ENCODE data around the gene ATG3.

Gene ATG3

GRCh38 chr3:112561734-112562529 is at the start of gene ATG3, which contains the start of gene SLC35A5:
Gene ATG3 (minus strand): TSS chr3:112561962. CDS start chr3:112561528, 434 bp downstream.
Gene SLC35A5 (plus strand): TSS chr3:112562045. CDS start chr3:112563404, 1,359 bp downstream.
- no peak for TF ChIP-seq CTCF (IDR thresholded peaks at IDR 0.05; ENCODE audit: insufficient read depth, low read depth, low read length, missing control alignments)
- DNase-seq (ENCODE audit: low read depth), result peak; percentile 99
- H3K4me3 ChIP-seq (ENCODE audit: low read depth, low read length), result peak within 1 kb of the TSS; percentile 83

GRCh38 chr3:112610121-112610520 is 48.4 kb upstream of the ATG3 start:
- H3K4me3 ChIP-seq (ENCODE audit: low read depth, low read length), result no peak overlapping the region
- no peak for DNase-seq (ENCODE audit: low read depth)
- no peak for TF ChIP-seq CTCF (IDR thresholded peaks at IDR 0.05; ENCODE audit: insufficient read depth, low read depth, low read length, missing control alignments)

GRCh38 chr3:112607863-112608262 is 46.1 kb upstream of the ATG3 start:
- DNase-seq (ENCODE audit: low read depth), result no peak
- H3K4me3 ChIP-seq (ENCODE audit: low read depth, low read length), result no peak overlapping the region
- TF ChIP-seq CTCF (IDR thresholded peaks at IDR 0.05; ENCODE audit: insufficient read depth, low read depth, low read length, missing control alignments), result no peak

GRCh38 chr3:112606098-112606497 is 44.3 kb upstream of the ATG3 start:
- no peak for TF ChIP-seq CTCF (IDR thresholded peaks at IDR 0.05; ENCODE audit: insufficient read depth, low read depth, low read length, missing control alignments)
- no peak for DNase-seq (ENCODE audit: low read depth)
- no peak overlapping the region for H3K4me3 ChIP-seq (ENCODE audit: low read depth, low read length)

- TF ChIP-seq CTCF (IDR thresholded peaks at IDR 0.05; ENCODE audit: insufficient read depth, low read depth, low read length, missing control alignments), result no peak
- DNase-seq (ENCODE audit: low read depth), result no peak
Measured at GRCh38 chr3:112605285-112605684, 43.5 kb upstream of the ATG3 start.

GRCh38 chr3:112604536-112604935 is 42.8 kb upstream of the ATG3 start:
- H3K4me3 ChIP-seq (ENCODE audit: low read depth, low read length), result no peak overlapping the region
- DNase-seq (ENCODE audit: low read depth), result no peak
- TF ChIP-seq CTCF (IDR thresholded peaks at IDR 0.05; ENCODE audit: insufficient read depth, low read depth, low read length, missing control alignments), result no peak

More at GRCh38 chr3:112605285-112605684, 43.5 kb upstream of the ATG3 start:
- no peak overlapping the region for H3K4me3 ChIP-seq (ENCODE audit: low read depth, low read length)
